NCI-H510A (cell line): Measurements from ENCODE around the gene ADAMTSL1.

ENCODE experiments used
- DNase-seq: peaks from one replicate; lab custom pipeline; 2025; lab: John Stamatoyannopoulos, UW

Gene ADAMTSL1

DNA sequence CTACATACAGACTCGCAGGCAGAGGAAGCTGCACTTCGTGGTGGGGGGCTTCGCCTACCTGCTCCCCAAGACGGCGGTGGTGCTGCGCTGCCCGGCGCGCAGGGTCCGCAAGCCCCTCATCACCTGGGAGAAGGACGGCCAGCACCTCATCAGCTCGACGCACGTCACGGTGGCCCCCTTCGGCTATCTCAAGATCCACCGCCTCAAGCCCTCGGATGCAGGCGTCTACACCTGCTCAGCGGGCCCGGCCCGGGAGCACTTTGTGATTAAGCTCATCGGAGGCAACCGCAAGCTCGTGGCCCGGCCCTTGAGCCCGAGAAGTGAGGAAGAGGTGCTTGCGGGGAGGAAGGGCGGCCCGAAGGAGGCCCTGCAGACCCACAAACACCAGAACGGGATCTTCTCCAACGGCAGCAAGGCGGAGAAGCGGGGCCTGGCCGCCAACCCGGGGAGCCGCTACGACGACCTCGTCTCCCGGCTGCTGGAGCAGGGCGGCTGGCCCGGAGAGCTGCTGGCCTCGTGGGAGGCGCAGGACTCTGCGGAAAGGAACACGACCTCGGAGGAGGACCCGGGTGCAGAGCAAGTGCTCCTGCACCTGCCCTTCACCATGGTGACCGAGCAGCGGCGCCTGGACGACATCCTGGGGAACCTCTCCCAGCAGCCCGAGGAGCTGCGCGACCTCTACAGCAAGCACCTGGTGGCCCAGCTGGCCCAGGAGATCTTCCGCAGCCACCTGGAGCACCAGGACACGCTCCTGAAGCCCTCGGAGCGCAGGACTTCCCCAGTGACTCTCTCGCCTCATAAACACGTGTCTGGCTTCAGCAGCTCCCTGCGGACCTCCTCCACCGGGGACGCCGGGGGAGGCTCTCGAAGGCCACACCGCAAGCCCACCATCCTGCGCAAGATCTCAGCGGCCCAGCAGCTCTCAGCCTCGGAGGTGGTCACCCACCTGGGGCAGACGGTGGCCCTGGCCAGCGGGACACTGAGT, 303.2 kb downstream of the ADAMTSL1 start:
- DNase-seq, result no peak

GRCh38 chr9:18778147-18778546, 304.2 kb downstream of the ADAMTSL1 start:
- no peak for DNase-seq

DNA sequence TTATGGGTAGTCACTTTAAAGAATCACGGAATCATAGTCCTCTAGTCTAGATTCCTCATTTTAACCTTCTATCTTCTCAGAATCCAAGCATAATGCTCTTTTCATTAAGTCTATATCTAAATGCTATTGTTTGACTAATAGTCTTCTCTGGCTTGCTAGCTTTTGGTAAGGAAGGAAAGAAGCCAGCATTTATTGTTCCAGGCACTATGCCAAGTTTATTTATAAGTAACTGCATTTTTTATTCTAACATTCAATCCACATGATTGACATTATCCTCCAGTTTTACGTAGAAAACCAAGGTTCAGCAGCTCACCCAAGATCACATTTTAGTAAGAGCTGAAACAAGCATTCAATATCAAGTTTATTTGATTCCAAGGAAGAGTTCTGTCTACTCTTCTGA, 304.9 kb downstream of the ADAMTSL1 start:
- DNase-seq, result no peak

- no peak for DNase-seq
These were observed 310.0 kb downstream of the ADAMTSL1 start for GRCh38 chr9:18783909-18784308.

DNA sequence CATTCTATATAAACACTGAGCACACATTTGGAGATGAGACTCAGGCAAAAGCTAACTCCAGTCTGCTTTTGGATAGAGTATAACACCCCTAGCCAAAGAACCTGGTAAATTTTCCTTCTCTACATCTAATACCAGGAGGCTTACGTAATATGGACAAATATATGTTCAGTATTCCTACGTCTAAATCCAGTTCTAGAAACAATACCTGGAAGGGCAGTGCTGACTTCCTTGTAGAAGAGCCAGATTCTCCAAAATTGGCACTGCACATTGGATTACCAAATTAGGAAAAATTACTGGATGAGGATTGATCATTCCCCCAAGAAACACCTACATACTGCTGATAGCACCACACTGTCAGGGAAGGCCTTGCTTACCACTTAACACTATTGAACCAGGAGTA, 311.7 kb downstream of the ADAMTSL1 start:
- no peak for DNase-seq

GRCh38 chr9:18786196-18786595, 312.2 kb downstream of the ADAMTSL1 start:
- no peak for DNase-seq

GRCh38 chr9:18786911-18787650, 313.1 kb downstream of the ADAMTSL1 start:
- DNase-seq, result no peak

DNA sequence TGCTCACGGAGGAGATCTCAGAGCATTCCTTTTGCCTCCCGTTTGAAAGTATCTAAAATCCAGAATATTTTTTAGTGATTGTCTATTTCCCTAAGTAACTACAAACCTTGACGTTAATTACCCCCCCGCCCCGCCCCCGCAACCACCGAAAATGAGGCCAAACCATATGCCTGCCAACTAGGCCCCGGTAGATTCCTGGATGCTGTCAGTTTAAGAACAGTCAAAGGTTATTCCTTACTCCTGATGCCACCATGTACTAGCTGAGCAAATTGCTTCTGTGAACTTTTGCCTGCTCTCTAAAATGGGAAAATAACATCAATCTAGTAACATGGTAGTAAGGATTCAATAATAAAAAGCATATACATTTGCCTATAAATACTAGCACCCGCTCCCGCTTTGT, 314.3 kb downstream of the ADAMTSL1 start:
- DNase-seq, result no peak

DNA sequence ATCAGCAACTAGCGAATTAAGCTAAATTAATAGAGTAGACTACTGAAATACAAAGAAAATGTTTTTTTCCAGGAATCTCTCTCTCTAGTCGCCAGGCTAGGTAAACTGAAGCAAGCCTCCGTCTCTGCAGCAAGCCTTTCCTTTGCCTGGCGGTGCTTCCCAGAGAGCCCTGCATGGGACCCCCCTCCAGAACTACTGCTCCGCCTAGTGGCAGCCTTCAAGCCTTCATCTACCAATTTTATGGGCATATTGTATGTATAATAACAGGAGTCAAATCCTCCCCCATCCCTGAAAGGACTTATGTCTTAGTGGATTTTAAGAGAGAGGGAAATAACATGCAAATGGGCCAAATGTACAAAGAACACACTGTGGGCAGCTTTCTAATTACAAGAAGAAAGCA, 317.1 kb downstream of the ADAMTSL1 start:
- DNase-seq, result no peak

- no peak for DNase-seq
These were observed 319.2 kb downstream of the ADAMTSL1 start for GRCh38 chr9:18793122-18793521.

GRCh38 chr9:18795947-18796671, 322.2 kb downstream of the ADAMTSL1 start:
- DNase-seq, result no peak

DNA sequence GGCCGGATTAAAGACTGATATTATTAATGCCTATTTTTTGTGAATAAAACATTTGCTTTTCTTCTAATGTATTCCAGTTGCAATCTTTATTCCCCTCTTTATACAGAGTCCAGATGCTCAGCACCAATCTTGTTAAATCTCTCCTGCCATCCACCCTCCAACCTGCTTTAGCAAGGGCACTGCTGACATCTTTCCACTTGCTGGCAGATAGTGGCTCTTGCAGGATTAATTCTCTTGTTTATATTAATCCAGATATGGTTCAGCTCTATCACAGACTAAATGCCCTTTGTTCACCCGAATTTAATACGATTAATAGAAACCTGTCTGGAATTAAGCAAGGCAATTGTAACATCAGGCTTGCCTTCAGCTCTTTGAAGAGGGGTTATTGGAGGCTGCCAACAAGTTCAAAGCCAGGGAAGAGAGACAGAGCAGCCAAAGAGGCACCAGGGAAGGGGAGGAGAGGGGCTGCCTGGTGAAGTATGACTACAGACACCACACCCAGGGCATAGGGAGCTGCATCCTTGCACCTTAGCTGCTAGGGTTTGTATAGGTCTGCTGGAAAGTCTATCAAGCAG, 322.8 kb downstream of the ADAMTSL1 start:
- no peak for DNase-seq

DNA sequence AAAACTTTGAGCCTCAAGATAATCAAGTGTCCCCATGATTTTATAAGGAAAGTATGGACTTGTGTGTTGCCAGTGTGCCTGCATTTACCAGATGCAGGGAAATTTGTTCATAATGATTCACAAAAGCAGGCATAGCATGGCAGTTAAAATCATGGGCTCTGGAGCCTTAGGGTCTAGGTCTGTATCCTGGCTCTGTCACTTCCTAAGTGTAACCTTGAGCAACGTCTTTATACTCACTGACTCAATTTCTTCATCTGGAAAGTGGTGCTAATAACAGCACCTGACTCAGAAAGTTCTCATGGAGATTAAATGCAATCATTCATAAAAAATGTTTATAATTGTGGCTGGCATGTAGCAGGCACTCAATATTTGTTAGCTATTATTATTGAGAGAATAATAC, 324.2 kb downstream of the ADAMTSL1 start:
- no peak for DNase-seq

- no peak for DNase-seq
These were observed 324.7 kb downstream of the ADAMTSL1 start for GRCh38 chr9:18798508-18799290.

DNA sequence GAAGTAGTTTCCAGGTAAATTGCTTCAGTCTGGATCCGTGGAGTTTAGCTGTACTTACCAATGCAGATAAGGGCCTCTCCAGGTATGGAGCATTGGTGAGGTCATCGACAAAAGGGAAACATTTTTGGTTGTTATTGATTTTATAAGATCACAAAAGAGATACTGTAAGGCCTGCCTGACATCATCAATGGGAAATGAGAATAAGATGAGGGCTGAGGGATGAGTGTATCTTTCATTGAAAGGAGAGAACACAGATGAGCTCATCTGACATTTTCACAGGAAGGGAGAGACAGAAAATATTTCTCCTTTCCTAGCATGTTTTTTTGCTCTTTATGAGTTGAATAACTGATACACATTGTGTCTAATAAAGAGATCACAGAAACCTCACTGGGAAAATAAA, 325.5 kb downstream of the ADAMTSL1 start:
- no peak for DNase-seq

- DNase-seq, result no peak
These were observed 326.6 kb downstream of the ADAMTSL1 start for GRCh38 chr9:18800579-18800978.

GRCh38 chr9:18805386-18805785, 331.4 kb downstream of the ADAMTSL1 start:
- DNase-seq, result no peak

- no peak for DNase-seq
These were observed 332.5 kb downstream of the ADAMTSL1 start for GRCh38 chr9:18806232-18807080.

- no peak for DNase-seq
These were observed 336.6 kb downstream of the ADAMTSL1 start for GRCh38 chr9:18810581-18810980.

DNA sequence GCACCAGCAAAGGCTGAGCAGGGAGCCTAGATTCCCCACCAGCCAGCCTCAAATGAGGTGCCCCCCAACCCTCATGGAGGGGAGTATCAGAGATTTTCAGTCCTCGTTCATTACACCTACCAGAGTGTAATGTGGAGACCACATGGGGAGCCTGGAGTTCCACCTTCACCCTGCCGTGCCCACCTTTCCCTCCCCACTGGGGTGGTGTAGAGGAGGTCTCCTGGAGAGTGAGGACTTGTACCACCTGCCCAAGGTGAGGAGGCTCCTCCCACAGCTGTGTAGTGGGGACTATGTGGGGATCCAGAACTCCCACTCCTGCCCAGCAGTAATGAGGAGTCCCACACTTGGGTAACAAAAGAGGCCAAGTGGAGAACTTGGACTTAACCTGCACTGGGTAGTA, 337.2 kb downstream of the ADAMTSL1 start:
- DNase-seq, result no peak
